ENCODE data around the gene QSER1.

The QSER1 gene

GRCh38 chr11:32983506-32983905 is 90.9 kb downstream of the QSER1 start:
- no peaks in the 10 kb centered on the region for H3K9me2 ChIP-seq (replicated peaks; ENCODE audit: control insufficient read depth, low read length)
- no peaks in the 10 kb centered on the region for H3K4me1 ChIP-seq (ENCODE audit: control insufficient read depth, low read length)
- H3K4me2 ChIP-seq (ENCODE audit: low read length), result no peak overlapping the region
- no peak overlapping the region for H3K4me3 ChIP-seq (ENCODE audit: low read length)
- H4K20me1 ChIP-seq (ENCODE audit: control insufficient read depth, insufficient read depth, low read depth, low read length), result no peaks in the 10 kb centered on the region
- H3K79me2 ChIP-seq (ENCODE audit: control insufficient read depth, low read length), result no peaks in the 10 kb centered on the region
- TF ChIP-seq EZH2phosphoT487 (IDR thresholded peaks at IDR 0.05; ENCODE audit: borderline replicate concordance, low read length), result no peak
- no peak for TF ChIP-seq CTCF (IDR thresholded peaks at IDR 0.05; ENCODE audit: low read depth, low read length, poor library complexity, severe bottlenecking)
- no peaks in the 10 kb centered on the region for H3K9me3 ChIP-seq (ENCODE audit: control insufficient read depth, insufficient read depth, low read length)
- H3K27me3 ChIP-seq (ENCODE audit: control insufficient read depth, low read length), result no peaks in the 10 kb centered on the region
- no peaks in the 10 kb centered on the region for H3F3A ChIP-seq (ENCODE audit: control insufficient read depth, insufficient read depth)
- H3K36me3 ChIP-seq (ENCODE audit: control insufficient read depth, low read length), result peaks cover 4% of the 10 kb centered on the region; the same call in 1 of the 2 replicates
- no peak overlapping the region for H3K27ac ChIP-seq (ENCODE audit: low read depth, low read length)

GRCh38 chr11:32985600-32985999 is 93.0 kb downstream of the QSER1 start:
- no peaks in the 10 kb centered on the region for H3K79me2 ChIP-seq (ENCODE audit: control insufficient read depth, low read length)

GRCh38 chr11:32987851-32988250 is 95.2 kb downstream of the QSER1 start:
- no peak for TF ChIP-seq EZH2phosphoT487 (IDR thresholded peaks at IDR 0.05; ENCODE audit: borderline replicate concordance, low read length)
- Histone ChIP-seq H3K9me2 (replicated peaks; ENCODE audit: control insufficient read depth, low read length) (no peaks in the 10 kb centered on the region), H3K79me2 (ENCODE audit: control insufficient read depth, low read length) (no peaks in the 10 kb centered on the region), H3K4me1 (ENCODE audit: control insufficient read depth, low read length) (no peaks in the 10 kb centered on the region), H3K27me3 (ENCODE audit: control insufficient read depth, low read length) (peaks cover 4% of the 10 kb centered on the region; the same call in 1 of the 2 replicates), H3K4me2 (ENCODE audit: low read length) (no peak overlapping the region), H3F3A (ENCODE audit: control insufficient read depth, insufficient read depth) (no peaks in the 10 kb centered on the region), H4K20me1 (ENCODE audit: control insufficient read depth, insufficient read depth, low read depth, low read length) (no peaks in the 10 kb centered on the region), H3K36me3 (ENCODE audit: control insufficient read depth, low read length) (no peaks in the 10 kb centered on the region), H3K4me3 (ENCODE audit: low read length) (no peak overlapping the region), H3K9me3 (ENCODE audit: control insufficient read depth, insufficient read depth, low read length) (peaks cover 14% of the 10 kb centered on the region), H3K27ac (ENCODE audit: low read depth, low read length) (no peak overlapping the region)

More at GRCh38 chr11:32985600-32985999, 93.0 kb downstream of the QSER1 start:
- Histone ChIP-seq H3K9me3 (ENCODE audit: control insufficient read depth, insufficient read depth, low read length) (no peaks in the 10 kb centered on the region), H4K20me1 (ENCODE audit: control insufficient read depth, insufficient read depth, low read depth, low read length) (no peaks in the 10 kb centered on the region), H3K27me3 (ENCODE audit: control insufficient read depth, low read length) (no peaks in the 10 kb centered on the region), H3K4me3 (ENCODE audit: low read length) (no peak overlapping the region), H3K27ac (ENCODE audit: low read depth, low read length) (no peak overlapping the region), H3K4me2 (ENCODE audit: low read length) (no peak overlapping the region), H3F3A (ENCODE audit: control insufficient read depth, insufficient read depth) (no peaks in the 10 kb centered on the region), H3K4me1 (ENCODE audit: control insufficient read depth, low read length) (no peaks in the 10 kb centered on the region), H3K36me3 (ENCODE audit: control insufficient read depth, low read length) (no peaks in the 10 kb centered on the region), H3K9me2 (replicated peaks; ENCODE audit: control insufficient read depth, low read length) (no peaks in the 10 kb centered on the region)
- TF ChIP-seq CTCF (IDR thresholded peaks at IDR 0.05; ENCODE audit: low read depth, low read length, poor library complexity, severe bottlenecking), result no peak
- no peak for TF ChIP-seq EZH2phosphoT487 (IDR thresholded peaks at IDR 0.05; ENCODE audit: borderline replicate concordance, low read length)

GRCh38 chr11:32990481-32990880 is 97.9 kb downstream of the QSER1 start:
- Histone ChIP-seq H4K20me1 (ENCODE audit: control insufficient read depth, insufficient read depth, low read depth, low read length) (no peaks in the 10 kb centered on the region), H3K4me2 (ENCODE audit: low read length) (no peak overlapping the region), H3K4me3 (ENCODE audit: low read length) (no peak overlapping the region), H3K79me2 (ENCODE audit: control insufficient read depth, low read length) (no peaks in the 10 kb centered on the region), H3K27me3 (ENCODE audit: control insufficient read depth, low read length) (peaks cover 7% of the 10 kb centered on the region; the same call in 1 of the 2 replicates), H3K9me2 (replicated peaks; ENCODE audit: control insufficient read depth, low read length) (no peaks in the 10 kb centered on the region), H3K9me3 (ENCODE audit: control insufficient read depth, insufficient read depth, low read length) (peaks cover 17% of the 10 kb centered on the region), H3K4me1 (ENCODE audit: control insufficient read depth, low read length) (no peaks in the 10 kb centered on the region), H3K36me3 (ENCODE audit: control insufficient read depth, low read length) (no peaks in the 10 kb centered on the region), H3K27ac (ENCODE audit: low read depth, low read length) (no peak overlapping the region), H3F3A (ENCODE audit: control insufficient read depth, insufficient read depth) (no peaks in the 10 kb centered on the region)
- TF ChIP-seq EZH2phosphoT487 (IDR thresholded peaks at IDR 0.05; ENCODE audit: borderline replicate concordance, low read length) (no peak), CTCF (IDR thresholded peaks at IDR 0.05; ENCODE audit: low read depth, low read length, poor library complexity, severe bottlenecking) (no peak)
